Panc1 (cell line): ENCODE results near the gene SUMF1. TPM values are rescaled to one million over a fixed set of nuclear protein-coding genes. Genes with fewer than 3 reads are reported as not detected.

Experiments
- ATAC-seq: fragments of 200-7000 bp; cut with Tn5 transposase; 2 replicates; pipeline ENCODE4 v1.9.1; 2020; ENCODE audit warnings: mild to moderate bottlenecking, moderate library complexity
- BruUV-seq: library from RNA; stranded (reverse); fragments of 400-500 nt; replicated peaks from 2 replicates; lab custom pipeline; 2021; lab: Mats Ljungman, UMichigan
- CTCF ChIA-PET: fragments of 300-600 bp; sonication (Branson Sonifier 250); formaldehyde crosslinking; loops from one replicate; lab custom pipeline; 2022; ENCODE audit warnings: antibody characterized with exemption; lab: Charles Lee
- POLR2A ChIA-PET: fragments of 300-600 bp; sonication (Branson Sonifier 250); formaldehyde crosslinking; loops from one replicate; lab custom pipeline; 2022; ENCODE audit warnings: antibody characterized with exemption; lab: Charles Lee
- DNase-seq: peaks from one replicate; pipeline ENCODE4 v3.0.0-alpha.2; 2010; ENCODE audit warnings: low read depth, low spot score
- H3K27ac ChIP-seq: 2 replicates; pipeline ENCODE4 v1.5.1; 2011; ENCODE audit warnings: mild to moderate bottlenecking, low read length, inconsistent platforms
- H3K27me3 ChIP-seq: fragments of 200-500 bp; sonication (Bioruptor generic); 2 replicates; pipeline ENCODE4 v1.6.0; 2014; ENCODE audit warnings: low read length, inconsistent platforms; ENCODE audit not compliant: control insufficient read depth, insufficient read depth
- H3K36me3 ChIP-seq: fragments of 200-500 bp; sonication (Bioruptor generic); 2 replicates; pipeline ENCODE4 v1.5.1; 2014; ENCODE audit warnings: inconsistent platforms, mild to moderate bottlenecking, low read length, moderate library complexity; ENCODE audit not compliant: control insufficient read depth, insufficient read depth
- H3K4me1 ChIP-seq: 2 replicates; pipeline ENCODE4 v1.5.1; 2011; ENCODE audit warnings: inconsistent platforms, mild to moderate bottlenecking, low read length, moderate library complexity; ENCODE audit not compliant: control insufficient read depth, insufficient read depth
- H3K4me3 ChIP-seq, 2 experiments: 2 replicates each; pipeline ENCODE4 v1.5.1; 2011 to 2012; ENCODE audit warnings: low read depth in 2 of 2, low read length in 2 of 2, mild to moderate bottlenecking in 2 of 2, inconsistent platforms in 1 of 2, moderate library complexity in 1 of 2
- H3K9me3 ChIP-seq: fragments of 200-500 bp; sonication (Bioruptor generic); 2 replicates; pipeline ENCODE4 v1.5.1; 2014; ENCODE audit warnings: low read depth, mild to moderate bottlenecking, inconsistent platforms, low read length, moderate library complexity; ENCODE audit not compliant: control insufficient read depth, insufficient read depth
- POLR2AphosphoS5 ChIP-seq: IDR thresholded peaks from 2 replicates; pipeline ENCODE4 v1.6.1; 2012; ENCODE audit warnings: mild to moderate bottlenecking, low read depth, low read length, moderate library complexity
- REST ChIP-seq, 2 experiments: IDR thresholded peaks; 2 replicates each; pipeline ENCODE4 v1.6.1; 2011 to 2012; ENCODE audit warnings: low read depth in 2 of 2, control low read depth in 1 of 2, low read length in 1 of 2, mild to moderate bottlenecking in 1 of 2, moderate library complexity in 1 of 2; ENCODE audit not compliant: insufficient read depth in 1 of 2
- SIN3A ChIP-seq: IDR thresholded peaks from 2 replicates; pipeline ENCODE4 v1.6.1; 2012; ENCODE audit warnings: low read depth, mild to moderate bottlenecking, low read length, moderate library complexity, borderline replicate concordance; ENCODE audit not compliant: insufficient read depth
- TCF7L2 ChIP-seq: IDR thresholded peaks from 2 replicates; pipeline ENCODE4 v1.6.1; 2011; ENCODE audit warnings: mild to moderate bottlenecking, low read depth, low read length, inconsistent platforms
- in situ Hi-C: cut with HindIII; loops from 2 replicates; pipeline ENCODE4 v1.10.0; 2016; ENCODE audit warnings: low sequenced_read_pairs, low pct_unique_long_range_greater_than_20kb
- intact Hi-C: fragments of 100-400 bp; cut with micrococcal nuclease; formaldehyde crosslinking; loops from one replicate; pipeline ENCODE4 v1.10.0; 2022; ENCODE audit not compliant: unreplicated experiment
- total RNA-seq: library from RNA; stranded (reverse); gene quantifications from one replicate; pipeline ENCODE4 v1.2.1, GENCODE V29; 2021; ENCODE audit not compliant: unreplicated experiment
- TF ChIP-seq, protein P1 (sequence below): fragments of 450-650 bp; IDR thresholded peaks from 2 replicates; pipeline ENCODE4 v1.5.1; 2017; ENCODE audit warnings: mild to moderate bottlenecking

SUMF1 gene
- total RNA-seq, 1 experiment from 2014 or later, result 15.5 TPM

DNA sequence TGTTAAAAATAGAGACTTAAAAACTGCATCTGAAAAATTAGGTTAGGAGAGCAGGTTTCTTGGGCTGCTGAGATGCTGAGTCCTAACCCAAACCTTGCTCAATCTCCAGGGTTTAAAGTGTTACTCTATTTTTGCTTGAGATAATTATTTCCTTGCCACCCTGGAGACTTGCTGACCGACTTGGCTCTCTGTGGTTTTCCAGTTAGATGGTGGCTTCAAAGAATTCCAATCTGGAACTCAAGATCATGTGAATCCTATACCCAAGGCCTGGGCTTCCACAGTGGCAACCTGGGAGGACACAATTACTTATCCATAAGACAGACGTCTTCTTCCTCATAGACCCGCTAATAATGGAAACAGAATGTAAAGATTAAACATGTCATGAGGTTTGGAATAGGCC, 47.7 kb downstream of the SUMF1 start:
- CTCF ChIA-PET, result no interaction called here
- no peaks in the 10 kb centered on the region; the same call in none of the 2 replicates for H3K4me1 ChIP-seq

GRCh38 chr3:4418156-4418555, 48.9 kb downstream of the SUMF1 start:
- ATAC-seq (no peak), DNase-seq (no peak)
- in situ Hi-C loops (no loop called here), intact Hi-C loops (no loop called here)
- no peaks in the 10 kb centered on the region; the same call in none of the 2 replicates for H3K4me1 ChIP-seq
- TF ChIP-seq TCF7L2, result no peak
- TF ChIP-seq, protein P1, sequence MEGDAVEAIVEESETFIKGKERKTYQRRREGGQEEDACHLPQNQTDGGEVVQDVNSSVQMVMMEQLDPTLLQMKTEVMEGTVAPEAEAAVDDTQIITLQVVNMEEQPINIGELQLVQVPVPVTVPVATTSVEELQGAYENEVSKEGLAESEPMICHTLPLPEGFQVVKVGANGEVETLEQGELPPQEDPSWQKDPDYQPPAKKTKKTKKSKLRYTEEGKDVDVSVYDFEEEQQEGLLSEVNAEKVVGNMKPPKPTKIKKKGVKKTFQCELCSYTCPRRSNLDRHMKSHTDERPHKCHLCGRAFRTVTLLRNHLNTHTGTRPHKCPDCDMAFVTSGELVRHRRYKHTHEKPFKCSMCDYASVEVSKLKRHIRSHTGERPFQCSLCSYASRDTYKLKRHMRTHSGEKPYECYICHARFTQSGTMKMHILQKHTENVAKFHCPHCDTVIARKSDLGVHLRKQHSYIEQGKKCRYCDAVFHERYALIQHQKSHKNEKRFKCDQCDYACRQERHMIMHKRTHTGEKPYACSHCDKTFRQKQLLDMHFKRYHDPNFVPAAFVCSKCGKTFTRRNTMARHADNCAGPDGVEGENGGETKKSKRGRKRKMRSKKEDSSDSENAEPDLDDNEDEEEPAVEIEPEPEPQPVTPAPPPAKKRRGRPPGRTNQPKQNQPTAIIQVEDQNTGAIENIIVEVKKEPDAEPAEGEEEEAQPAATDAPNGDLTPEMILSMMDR, result no peak
- no peak for TF ChIP-seq POLR2AphosphoS5
- TF ChIP-seq SIN3A, result no peak
- no peak for TF ChIP-seq REST (IDR thresholded peaks at IDR 0.05; ENCODE audit: insufficient read depth in 1 of 2, low read depth in 2 of 2, low read length in 1 of 2)
- no TSS peak for BruUV-seq
- no peaks in the 10 kb centered on the region for H3K9me3 ChIP-seq
- ChIA-PET POLR2A (no interaction called here), CTCF (no interaction called here)
- H3K27ac ChIP-seq, result no peak overlapping the region
- no peak overlapping the region for H3K4me3 ChIP-seq
- H3K36me3 ChIP-seq, result no peaks in the 10 kb centered on the region
- no peaks in the 10 kb centered on the region for H3K27me3 ChIP-seq

More for the DNA sequence above, 47.7 kb downstream of the SUMF1 start:
- H3K27ac ChIP-seq, result no peak overlapping the region
- DNase-seq (no peak), ATAC-seq (no peak)
- TF ChIP-seq REST (IDR thresholded peaks at IDR 0.05; ENCODE audit: insufficient read depth in 1 of 2, low read depth in 2 of 2, low read length in 1 of 2), result no peak
- POLR2A ChIA-PET, result no interaction called here
- H3K27me3 ChIP-seq, result no peaks in the 10 kb centered on the region
- no TSS peak for BruUV-seq
- intact Hi-C loops (no loop called here), in situ Hi-C loops (no loop called here)
- H3K9me3 ChIP-seq, result no peaks in the 10 kb centered on the region
- H3K4me3 ChIP-seq, result no peak overlapping the region
- no peaks in the 10 kb centered on the region for H3K36me3 ChIP-seq
